ENCODE data around the gene OR1F1.
"Not testable (repeated sequence)": the region's sequence is repeated elsewhere in the genome, so short reads cannot be mapped to it uniquely, and the experiment has no call there.

OR1F1 gene

GRCh38 chr16:3193221-3194212 lies 5.5 kb downstream of the OR1F1 start:
- H3K4me3 ChIP-seq (ENCODE audit: low read depth, low read length): no peak overlapping the region
- no peak for DNase-seq (ENCODE audit: low read depth)

DNA sequence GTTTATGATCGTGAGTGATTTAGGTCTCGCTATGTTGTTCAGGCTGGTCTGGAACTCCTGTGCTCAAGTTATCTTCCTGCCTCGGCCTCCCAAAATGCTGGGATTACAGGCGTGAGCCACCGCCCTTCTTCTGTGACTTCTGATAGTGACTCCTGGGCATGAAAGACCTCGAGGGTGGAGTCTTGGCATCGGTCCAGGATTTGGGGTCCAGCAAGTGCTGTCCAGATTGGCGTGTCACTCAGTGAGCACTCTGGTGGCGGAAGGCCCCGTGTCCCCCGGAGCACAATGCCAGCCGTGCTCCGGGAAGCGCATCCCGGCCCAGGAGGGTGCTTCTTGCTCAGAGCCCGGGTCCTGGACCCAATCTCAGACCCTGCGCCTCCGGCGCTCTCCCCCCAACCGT lies 6.8 kb downstream of the OR1F1 start:
- DNase-seq (ENCODE audit: low read depth): no peak
- no peak overlapping the region for H3K4me3 ChIP-seq (ENCODE audit: low read depth, low read length)

GRCh38 chr16:3195975-3196374 lies 8.0 kb downstream of the OR1F1 start:
- H3K4me3 ChIP-seq (ENCODE audit: low read depth, low read length): no peak overlapping the region
- DNase-seq (ENCODE audit: low read depth): no peak

DNA sequence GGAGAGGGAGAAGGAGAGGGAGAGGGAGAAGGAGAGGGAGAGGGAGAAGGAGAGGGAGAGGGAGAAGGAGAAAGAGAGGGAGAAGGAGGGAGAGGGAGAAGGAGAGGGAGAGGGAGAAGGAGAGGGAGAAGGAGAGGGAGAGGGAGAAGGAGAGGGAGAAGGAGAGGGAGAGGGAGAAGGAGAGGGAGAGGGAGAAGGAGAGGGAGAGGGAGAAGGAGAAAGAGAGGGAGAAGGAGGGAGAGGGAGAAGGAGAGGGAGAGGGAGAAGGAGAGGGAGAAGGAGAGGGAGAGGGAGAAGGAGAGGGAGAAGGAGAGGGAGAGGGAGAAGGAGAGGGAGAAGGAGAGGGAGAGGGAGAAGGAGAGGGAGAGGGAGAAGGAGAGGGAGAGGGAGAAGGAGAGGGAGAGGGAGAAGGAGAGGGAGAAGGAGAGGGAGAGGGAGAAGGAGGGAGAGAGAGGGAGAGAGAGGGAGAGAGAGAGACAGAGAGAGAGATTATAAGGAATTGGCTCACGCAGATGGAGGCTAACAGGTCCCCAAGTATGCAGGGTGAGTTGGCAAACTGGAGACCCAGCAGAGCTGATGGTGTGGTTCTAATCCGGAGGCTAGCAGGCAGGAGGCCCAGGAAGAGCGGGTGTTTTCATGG lies 9.8 kb downstream of the OR1F1 start:
- not testable (repeated sequence) for DNase-seq (ENCODE audit: low read depth)

DNA sequence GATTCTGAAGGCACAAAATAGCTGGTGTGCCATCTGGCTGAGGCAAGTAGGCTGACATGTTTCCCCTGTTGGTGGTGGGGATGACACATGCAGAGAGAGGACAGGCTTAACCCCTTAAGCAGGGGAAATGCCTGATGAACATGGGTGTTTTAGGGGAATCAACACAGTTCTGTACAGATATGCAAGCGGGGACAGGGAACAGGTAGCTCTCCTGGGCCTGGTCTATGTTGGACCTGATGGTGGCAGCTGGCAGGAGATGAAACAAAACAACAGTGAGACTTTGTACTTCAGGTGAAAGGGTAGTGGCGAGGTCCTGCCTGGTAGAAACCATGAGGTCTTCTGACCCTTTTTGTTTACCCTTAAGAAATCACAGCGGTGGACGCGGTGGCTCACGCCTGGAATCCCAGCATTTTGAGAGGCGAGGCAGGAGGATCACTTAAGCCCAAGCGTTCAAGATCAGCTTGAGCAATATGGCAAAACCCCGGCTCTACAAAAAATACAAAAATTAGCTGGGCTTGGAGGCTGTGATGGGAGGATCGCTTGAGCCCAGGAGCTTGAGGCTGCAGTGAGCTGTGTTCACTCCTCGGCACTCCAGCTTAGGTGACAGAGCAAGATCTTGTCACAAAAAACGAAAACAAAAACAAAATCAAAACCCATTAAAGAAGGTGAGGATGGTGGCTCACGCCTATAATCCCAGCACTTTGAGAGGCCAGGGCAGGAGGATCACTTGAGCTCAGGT lies 10.5 kb downstream of the OR1F1 start:
- no peak overlapping the region for H3K4me3 ChIP-seq (ENCODE audit: low read depth, low read length)
- DNase-seq (ENCODE audit: low read depth): no peak

More for the DNA sequence above, 9.8 kb downstream of the OR1F1 start:
- H3K4me3 ChIP-seq (ENCODE audit: low read depth, low read length): not testable (repeated sequence)

- no peak for DNase-seq (ENCODE audit: low read depth)
- no peak overlapping the region for H3K4me3 ChIP-seq (ENCODE audit: low read depth, low read length)
Observed at GRCh38 chr16:3202903-3203539, 15.0 kb downstream of the OR1F1 start.

GRCh38 chr16:3205939-3206338 lies 17.9 kb downstream of the OR1F1 start:
- H3K4me3 ChIP-seq (ENCODE audit: low read depth, low read length); DNase-seq (ENCODE audit: low read depth): not testable (repeated sequence)

GRCh38 chr16:3207086-3207953 lies 19.3 kb downstream of the OR1F1 start:
- no peak for DNase-seq (ENCODE audit: low read depth)
- H3K4me3 ChIP-seq (ENCODE audit: low read depth, low read length): no peak overlapping the region

DNA sequence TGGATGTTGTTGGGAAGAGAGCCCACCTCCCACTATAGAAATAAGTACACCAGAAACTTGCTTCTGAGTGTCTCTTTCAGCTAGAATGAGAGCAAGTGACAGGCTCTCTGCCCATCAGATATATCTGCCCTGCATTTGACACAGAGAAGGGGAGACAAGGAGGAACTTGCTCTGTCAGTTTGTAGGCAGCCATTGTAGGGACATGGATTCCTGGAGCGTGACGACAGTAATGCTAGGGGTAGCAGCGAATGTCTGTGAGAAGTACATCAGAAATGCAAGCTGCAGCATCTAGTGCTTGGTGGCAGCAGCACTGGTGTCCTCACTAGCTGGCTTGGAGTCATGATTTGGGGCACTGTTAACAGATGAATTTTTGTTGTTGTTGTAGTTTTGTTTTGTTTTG lies 24.0 kb downstream of the OR1F1 start:
- no peak overlapping the region for H3K4me3 ChIP-seq (ENCODE audit: low read depth, low read length)
- no peak for DNase-seq (ENCODE audit: low read depth)

GRCh38 chr16:3212567-3212966 lies 24.6 kb downstream of the OR1F1 start:
- DNase-seq (ENCODE audit: low read depth): no peak
- no peak overlapping the region for H3K4me3 ChIP-seq (ENCODE audit: low read depth, low read length)

DNA sequence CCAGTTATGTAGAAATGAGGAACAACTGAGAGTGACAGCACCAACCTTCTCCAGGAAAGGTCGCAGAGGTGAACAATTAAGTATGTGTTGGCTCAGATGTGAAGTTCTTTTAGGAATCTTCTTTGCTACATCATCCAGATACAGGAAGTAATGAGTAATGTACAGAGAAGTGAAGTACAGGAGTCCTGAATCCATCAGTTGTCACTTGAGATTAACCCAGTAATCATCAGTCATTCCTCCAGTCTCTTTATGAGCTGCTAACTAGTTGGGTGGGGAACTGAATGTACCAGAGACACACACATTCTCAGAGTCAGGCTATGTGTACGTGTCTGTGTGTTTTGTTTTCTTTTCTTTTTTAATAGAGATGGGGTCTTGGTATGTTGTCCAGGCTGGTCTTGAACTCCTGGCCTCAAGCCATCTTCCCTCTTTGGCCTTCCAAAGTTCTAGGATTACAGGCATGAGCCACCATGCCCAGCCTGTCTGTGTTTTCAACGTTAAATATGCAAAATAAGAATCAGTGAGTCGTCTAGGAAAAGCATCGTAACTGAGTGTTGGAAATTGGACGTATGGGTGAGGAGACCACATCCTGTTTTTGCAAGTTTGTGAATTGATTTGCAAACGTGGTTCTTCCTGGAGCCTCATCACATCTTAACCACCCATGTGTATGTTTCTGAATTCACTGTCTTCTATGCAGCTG lies 27.0 kb downstream of the OR1F1 start:
- no peak overlapping the region for H3K4me3 ChIP-seq (ENCODE audit: low read depth, low read length)
- DNase-seq (ENCODE audit: low read depth): no peak

GRCh38 chr16:3215601-3216262 lies 27.7 kb downstream of the OR1F1 start:
- DNase-seq (ENCODE audit: low read depth): no peak
- H3K4me3 ChIP-seq (ENCODE audit: low read depth, low read length): no peak overlapping the region

GRCh38 chr16:3216263-3216640 lies 28.2 kb downstream of the OR1F1 start:
- no peak for DNase-seq (ENCODE audit: low read depth)

DNA sequence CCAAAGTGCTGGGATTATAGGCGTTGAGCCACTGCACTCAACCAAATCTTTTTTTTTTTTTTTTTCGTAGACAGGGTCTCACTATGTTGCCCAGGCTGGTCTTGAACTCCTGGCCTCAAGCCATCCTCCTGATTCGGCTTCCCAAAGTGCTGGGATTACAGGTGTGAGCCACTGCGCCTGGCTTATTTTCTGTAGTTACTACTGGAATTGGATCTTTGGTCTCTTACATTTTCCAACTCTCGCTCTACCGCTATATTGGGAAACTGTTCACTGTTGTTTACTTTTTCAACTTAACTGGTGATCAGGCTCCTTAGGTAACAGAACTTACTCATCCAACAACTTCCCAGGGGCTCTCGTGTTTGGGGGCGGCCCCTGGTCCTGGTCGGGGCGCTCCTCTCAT lies 32.8 kb downstream of the OR1F1 start:
- no peak overlapping the region for H3K4me3 ChIP-seq (ENCODE audit: low read depth, low read length)
- no peak for DNase-seq (ENCODE audit: low read depth)

More at GRCh38 chr16:3216263-3216640, 28.2 kb downstream of the OR1F1 start:
- H3K4me3 ChIP-seq (ENCODE audit: low read depth, low read length): no peak overlapping the region

GRCh38 chr16:3223913-3224515 lies 36.0 kb downstream of the OR1F1 start:
- no peak for DNase-seq (ENCODE audit: low read depth)
- no peak overlapping the region for H3K4me3 ChIP-seq (ENCODE audit: low read depth, low read length)

DNA sequence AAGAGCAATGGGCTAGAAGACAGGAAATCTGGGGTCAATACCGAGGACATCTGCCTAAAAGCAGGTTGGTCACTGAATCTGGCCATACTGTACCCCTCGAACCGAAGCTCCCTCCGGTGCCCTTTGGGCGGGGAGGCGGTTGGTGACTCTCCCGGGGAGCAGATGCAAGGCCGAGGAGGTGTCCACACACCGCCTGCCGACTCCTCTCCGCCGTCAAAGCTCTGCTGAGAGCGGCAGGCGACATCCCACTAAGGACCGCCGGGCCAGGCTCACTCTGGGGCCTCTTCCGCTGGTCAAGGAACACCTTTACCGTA lies 46.5 kb downstream of the OR1F1 start:
- DNase-seq (ENCODE audit: low read depth): no peak
- H3K4me3 ChIP-seq (ENCODE audit: low read depth, low read length): peak overlapping the region; percentile 88

DNA sequence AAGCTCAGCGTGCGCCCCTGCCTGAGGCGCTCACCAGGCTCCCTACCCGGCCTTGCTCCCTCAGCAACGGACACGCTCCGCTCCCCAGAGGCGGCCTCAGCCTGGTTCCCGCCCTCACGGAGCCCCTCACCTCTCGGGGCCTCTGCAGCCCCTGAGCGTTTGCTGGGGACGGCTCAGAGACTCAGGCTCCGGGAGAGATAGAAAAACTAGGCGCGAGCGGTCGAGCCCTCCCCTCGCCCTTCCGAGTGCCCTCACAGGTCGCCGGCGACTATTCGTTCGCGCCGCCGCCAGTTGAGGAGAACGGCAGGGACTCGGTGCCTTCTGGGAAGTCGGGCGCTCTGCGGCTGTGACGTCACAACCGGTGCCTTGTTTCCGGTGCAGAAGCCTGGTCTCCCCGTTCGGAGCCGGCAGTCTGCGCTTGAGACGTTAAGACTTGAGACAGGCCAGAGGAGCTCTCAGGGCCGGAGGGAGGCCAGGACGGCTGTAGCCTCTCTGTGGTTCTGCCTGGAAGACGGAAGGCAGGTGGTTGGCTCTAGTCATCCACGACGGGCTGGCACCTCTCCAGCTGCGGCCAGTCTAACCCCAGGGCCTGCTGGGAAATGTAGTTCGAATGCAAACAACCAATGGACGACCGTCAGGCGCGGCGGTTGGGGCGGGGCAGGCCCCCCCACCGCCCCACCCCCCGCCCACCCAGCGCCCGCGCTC lies 47.0 kb downstream of the OR1F1 start, which contains the start of gene ZNF200:
Gene ZNF200, minus strand, starts transcription at position 302 of the 705 bp plus-strand sequence. CDS start 1,403 bp downstream, outside the sequence.
- DNase-seq (ENCODE audit: low read depth): peak; percentile 77
- peak within 1 kb of the TSS; percentile 88 for H3K4me3 ChIP-seq (ENCODE audit: low read depth, low read length)

Data from skeletal muscle cell (primary cell).